Measurements from ENCODE around the gene STXBP3.

GRCh38 chr1:108811611-108812010 is 65.1 kb downstream of the STXBP3 start:
- TF ChIP-seq CTCF (IDR thresholded peaks at IDR 0.05; ENCODE audit: low read depth, low read length, missing input control) = no peak
- TF ChIP-seq REST (IDR thresholded peaks at IDR 0.05) = no peak
- TF ChIP-seq MAX (IDR thresholded peaks at IDR 0.05) = no peak
- TF ChIP-seq ZBTB33 (IDR thresholded peaks at IDR 0.05) = no peak
- TF ChIP-seq JUND (IDR thresholded peaks at IDR 0.05) = no peak
- TF ChIP-seq ATF3 (IDR thresholded peaks at IDR 0.05) = no peak
- no peak for TF ChIP-seq GABPA (IDR thresholded peaks at IDR 0.05 in 1 of 2, conservative IDR thresholded peaks at IDR 0.05 in 1 of 2)
- TF ChIP-seq RXRA (IDR thresholded peaks at IDR 0.05) = no peak

All from liver (tissue), 3 donors.